Peyer's patch (tissue), 4 donors: Measurements from ENCODE around the gene WDR18. TPM values are rescaled to one million over a fixed set of nuclear protein-coding genes. Genes with fewer than 3 reads are reported as not detected.

Source experiments
- DNase-seq, 3 donors: peaks; one replicate each; pipeline ENCODE4 v3.0.0-alpha.2; 2017 to 2019
- H3K27ac ChIP-seq, 4 donors: fragments of 200-600 bp; sonication (generic); one replicate each; pipeline ENCODE4 v1.5.1; 2016 to 2019
- H3K27me3 ChIP-seq, 2 donors: fragments of 200-600 bp; sonication (generic); one replicate each; pipeline ENCODE4 v1.5.1; 2019
- H3K36me3 ChIP-seq, 3 donors: fragments of 200-600 bp; sonication (generic); one replicate each; pipeline ENCODE4 v1.5.1; 2016 to 2019
- H3K4me1 ChIP-seq, 4 donors: fragments of 200-600 bp; sonication (generic); one replicate each; pipeline ENCODE4 v1.5.1; 2016 to 2019
- H3K4me3 ChIP-seq, 4 donors: fragments of 200-600 bp; sonication (generic); 1 replicate in 3 of 4; 2 replicates in 1 of 4; pipeline ENCODE4 v1.5.1; 2016 to 2019; ENCODE audit warnings: mild to moderate bottlenecking in 1 of 4
- H3K9me3 ChIP-seq, 4 donors: fragments of 200-600 bp; sonication (generic); one replicate each; pipeline ENCODE4 v1.5.1; 2016 to 2019; ENCODE audit warnings: mild to moderate bottlenecking in 1 of 4
- CTCF ChIP-seq, 6 experiments: fragments of 450-650 bp in 4 of 6; fragments of 200-600 bp in 2 of 6; sonication (generic) in 1 of 6; IDR thresholded peaks; one replicate each; pipeline ENCODE4 v1.5.1; 2017 to 2019; ENCODE audit warnings: antibody characterized with exemption in 6 of 6, mild to moderate bottlenecking in 3 of 6, moderate library complexity in 1 of 6
- POLR2A ChIP-seq, 2 donors: fragments of 450-650 bp; IDR thresholded peaks; one replicate each; pipeline ENCODE4 v1.5.1; 2017; ENCODE audit warnings: antibody characterized with exemption in 2 of 2, mild to moderate bottlenecking in 2 of 2, moderate library complexity in 2 of 2
- total RNA-seq, 4 donors: library from RNA; depleted of rRNA; stranded (reverse); fragments of >200 nt; gene quantifications; one replicate each; pipeline ENCODE4 v1.1.0, GENCODE V29; 2016

The WDR18 gene
- total RNA-seq, 4 donors from 2014 or later, result 26.4 to 58.8 (median 40.5) TPM

GRCh38 chr19:952049-952679 is 32.0 kb upstream of the WDR18 start:
- TF ChIP-seq POLR2A (IDR thresholded peaks at IDR 0.05), result no peak
- no peak for TF ChIP-seq CTCF (IDR thresholded peaks at IDR 0.05)
- H3K36me3 ChIP-seq, result no peaks in the 10 kb centered on the region
- H3K4me1 ChIP-seq, result peaks cover 5 to 35% (median 16%) of the 10 kb centered on the region in 4 donors
- no peaks in the 10 kb centered on the region for H3K9me3 ChIP-seq
- no peak for DNase-seq
- peak overlapping the region; percentile 28 to 38 (median 36) for H3K4me3 ChIP-seq
- peak overlapping the region in 3 of 4 donors; percentile 31 to 67 (median 62) for H3K27ac ChIP-seq
- no peaks in the 10 kb centered on the region for H3K27me3 ChIP-seq

GRCh38 chr19:952680-953444 is 31.3 kb upstream of the WDR18 start:
- TF ChIP-seq CTCF (IDR thresholded peaks at IDR 0.05), result no peak
- no peak for TF ChIP-seq POLR2A (IDR thresholded peaks at IDR 0.05)
- Histone ChIP-seq H3K27me3 (no peaks in the 10 kb centered on the region), H3K4me1 (peaks cover 5 to 35% (median 16%) of the 10 kb centered on the region in 4 donors), H3K36me3 (no peaks in the 10 kb centered on the region), H3K27ac (peak overlapping the region; percentile 6 to 67 (median 46)), H3K9me3 (no peaks in the 10 kb centered on the region), H3K4me3 (peak overlapping the region; percentile 28 to 38 (median 36))
- peak; percentile 52 to 73 (median 65) for DNase-seq

- Histone ChIP-seq H3K36me3 (no peaks in the 10 kb centered on the region), H3K4me1 (peaks cover 5 to 29% (median 14%) of the 10 kb centered on the region in 4 donors)
These were observed 30.5 kb upstream of the WDR18 start for GRCh38 chr19:953445-954271.

GRCh38 chr19:954272-954671 is 29.9 kb upstream of the WDR18 start:
- H3K4me1 ChIP-seq, result peaks cover 5 to 29% (median 14%) of the 10 kb centered on the region in 4 donors
- no peak for DNase-seq
- peak overlapping the region in 1 of 4 donors; percentile 42 for H3K27ac ChIP-seq
- no peak overlapping the region for H3K4me3 ChIP-seq
- no peaks in the 10 kb centered on the region for H3K27me3 ChIP-seq
- no peaks in the 10 kb centered on the region for H3K9me3 ChIP-seq
- H3K36me3 ChIP-seq, result no peaks in the 10 kb centered on the region
- TF ChIP-seq POLR2A (IDR thresholded peaks at IDR 0.05), result no peak
- no peak for TF ChIP-seq CTCF (IDR thresholded peaks at IDR 0.05)

More at GRCh38 chr19:953445-954271, 30.5 kb upstream of the WDR18 start:
- Histone ChIP-seq H3K27ac (peak overlapping the region in 3 of 4 donors; percentile 31 to 67 (median 62)), H3K4me3 (peak overlapping the region; percentile 28 to 38 (median 36)), H3K9me3 (no peaks in the 10 kb centered on the region), H3K27me3 (no peaks in the 10 kb centered on the region)
- TF ChIP-seq POLR2A (IDR thresholded peaks at IDR 0.05), result no peak
- TF ChIP-seq CTCF (IDR thresholded peaks at IDR 0.05), result no peak
- DNase-seq, result no peak
